ENCODE results near the gene MGMT.

The MGMT gene

DNA sequence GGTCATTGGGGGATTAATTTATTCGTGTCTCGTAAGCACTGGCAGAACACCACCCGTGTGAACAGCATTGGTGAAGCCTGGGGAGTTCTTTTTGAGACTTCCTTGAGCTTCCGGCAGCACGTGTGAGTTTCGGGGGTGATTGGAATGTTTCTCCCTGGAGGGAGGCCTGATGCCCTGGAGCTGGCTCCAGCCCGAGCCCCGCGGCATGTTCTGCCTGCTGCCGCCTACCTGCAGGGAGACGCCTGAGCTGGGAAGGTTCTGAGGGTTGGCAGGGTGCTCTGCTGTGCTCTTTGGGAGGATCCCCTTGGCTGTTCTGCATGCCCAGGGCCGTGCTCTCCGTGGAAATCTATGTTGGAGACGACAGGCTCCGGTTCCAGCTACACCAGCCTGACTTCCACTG, 159.3 kb downstream of the MGMT start:
- DNase-seq (ENCODE audit: low spot score), result no peak

DNA sequence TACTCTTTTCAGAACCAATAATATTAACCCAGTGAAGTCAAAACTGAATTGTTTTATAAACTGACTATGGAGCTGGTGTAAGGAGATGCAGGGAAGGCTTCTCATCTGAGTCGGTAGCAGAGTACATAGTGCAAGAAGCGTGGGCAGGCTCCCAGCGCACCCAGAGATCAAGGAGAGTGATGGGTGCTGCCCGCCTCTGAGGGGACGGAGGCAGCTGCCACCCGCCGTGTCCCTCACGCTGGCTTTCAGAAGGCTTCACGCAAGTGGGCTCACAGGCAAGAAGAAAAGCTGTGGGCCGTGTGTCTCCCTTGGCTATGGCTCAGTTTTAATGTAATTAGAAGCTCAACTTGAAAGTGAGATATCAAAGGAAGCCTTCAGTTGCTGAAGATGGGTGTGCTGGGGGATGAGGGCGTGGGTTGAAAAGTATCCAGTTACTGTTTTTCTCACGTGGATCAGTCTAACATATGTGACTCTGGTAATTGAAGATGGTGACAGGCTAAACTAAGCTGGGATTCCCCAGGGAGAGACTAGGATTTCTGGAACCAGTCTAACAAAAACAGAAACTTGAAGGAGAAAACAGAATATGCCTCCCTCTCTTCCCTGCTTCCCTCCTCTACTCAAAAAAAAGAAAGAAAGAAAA, 159.9 kb downstream of the MGMT start:
- DNase-seq (ENCODE audit: low spot score), result no peak

DNA sequence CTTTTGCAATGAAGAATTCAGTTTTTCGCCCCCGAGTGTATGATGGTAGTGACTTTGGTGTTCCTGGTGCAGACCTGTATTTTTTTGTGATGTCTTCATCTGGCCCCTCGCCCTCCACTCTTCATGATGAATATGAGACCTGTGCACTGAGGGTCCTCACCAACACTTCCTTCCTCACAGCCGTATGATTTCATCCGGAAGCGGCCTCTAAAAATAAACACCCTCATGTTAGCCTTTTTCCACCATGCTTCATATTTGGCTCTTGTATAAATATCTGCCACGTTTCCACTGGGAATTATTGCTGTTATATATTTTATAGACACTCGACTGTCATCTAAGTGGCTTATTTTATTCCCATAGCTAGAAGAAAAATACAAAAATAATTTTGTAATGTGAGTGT, 160.4 kb downstream of the MGMT start:
- DNase-seq (ENCODE audit: low spot score), result no peak

DNA sequence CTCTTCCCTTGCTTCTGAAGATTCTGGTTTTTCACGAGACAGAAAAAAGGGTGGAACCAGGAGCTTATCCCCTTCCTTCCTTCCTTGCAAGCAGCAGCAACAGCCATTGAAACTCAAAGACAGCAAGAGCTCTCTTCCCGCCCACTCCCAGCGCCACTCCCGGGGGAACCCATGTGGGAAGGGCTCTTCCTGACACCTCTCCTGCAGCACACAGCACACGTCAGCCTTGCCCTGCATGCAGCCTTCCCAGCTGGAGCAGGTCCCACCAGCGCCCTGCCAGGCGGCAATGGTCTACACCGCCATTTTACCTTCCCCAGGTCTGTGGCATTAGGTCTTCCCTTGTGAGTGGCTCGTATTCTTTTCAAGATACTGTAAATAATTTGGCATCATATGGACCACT, 161.8 kb downstream of the MGMT start:
- DNase-seq (ENCODE audit: low spot score), result no peak

DNA sequence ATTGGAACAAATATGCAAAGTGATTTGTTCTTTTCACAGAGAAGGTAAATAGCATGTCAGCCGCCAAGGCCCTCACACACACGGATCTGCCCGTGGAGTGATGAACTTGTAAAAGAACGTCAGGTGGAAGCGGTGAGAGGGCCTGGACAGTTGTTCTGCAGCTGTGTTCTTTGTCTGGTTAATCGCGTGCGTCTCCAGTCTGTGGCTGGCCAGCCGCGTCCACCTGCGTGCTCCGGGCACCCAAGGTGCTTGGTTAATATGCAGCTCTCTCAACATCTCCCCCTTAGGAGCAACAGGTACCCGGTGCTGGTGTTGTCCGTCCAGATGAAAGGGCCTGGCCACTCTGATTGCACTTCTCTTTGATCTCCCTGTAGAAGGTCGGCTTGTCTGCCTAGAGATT, 162.9 kb downstream of the MGMT start:
- no peak for DNase-seq (ENCODE audit: low spot score)

DNA sequence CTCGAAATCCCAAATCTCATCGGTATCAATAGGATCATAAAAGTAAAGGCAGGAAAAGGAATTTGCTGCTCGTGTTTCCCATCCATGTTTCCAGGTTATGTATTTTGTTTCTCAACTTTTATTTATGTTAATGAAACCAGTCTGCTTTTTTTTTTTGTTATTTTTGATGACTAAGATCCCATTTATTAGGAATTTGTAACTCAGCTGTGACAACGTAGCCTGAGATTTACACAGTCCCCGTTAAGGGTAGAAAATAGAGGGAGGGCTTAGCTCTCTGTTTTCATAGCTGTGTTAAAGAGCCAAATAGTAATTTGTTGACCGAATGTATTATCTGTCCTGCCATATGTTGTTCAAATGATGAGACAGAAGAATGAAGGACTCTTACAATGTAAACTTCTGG, 164.0 kb downstream of the MGMT start:
- DNase-seq (ENCODE audit: low spot score), result no peak

DNA sequence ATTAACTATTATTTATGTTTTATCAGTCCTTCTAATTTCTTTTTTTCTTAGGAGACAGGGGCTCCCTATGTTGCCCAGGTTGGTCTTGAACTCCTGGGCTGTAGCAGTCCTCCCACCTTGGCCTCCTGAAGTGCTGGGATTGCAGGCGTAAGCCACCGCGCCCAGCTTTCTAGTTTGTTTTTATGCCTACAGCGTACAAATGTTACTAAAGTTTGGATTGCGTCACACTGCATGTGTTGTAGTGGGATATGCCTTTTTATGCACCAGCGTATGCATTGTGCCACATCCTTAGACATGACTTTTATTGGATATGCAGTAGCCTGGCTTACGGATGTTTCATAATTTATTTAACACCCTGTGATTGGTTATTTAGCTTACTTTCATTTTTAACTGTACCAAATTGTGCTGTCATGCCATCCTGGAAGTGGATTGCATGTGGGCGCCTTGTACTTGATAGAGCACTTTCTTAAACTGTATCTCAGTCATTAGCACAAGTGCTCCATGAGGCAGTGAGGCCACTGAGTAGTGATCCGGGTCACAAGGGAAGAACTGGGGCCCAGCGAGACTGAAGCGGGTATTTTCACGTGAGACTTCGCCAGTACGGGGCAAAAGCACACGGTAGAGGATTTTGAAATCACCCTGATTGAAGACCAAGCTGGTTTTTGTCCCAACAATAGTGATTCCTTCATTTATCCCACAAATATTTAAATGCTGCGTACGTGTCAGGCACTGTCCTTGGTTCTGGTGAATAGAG, 165.0 kb downstream of the MGMT start:
- DNase-seq (ENCODE audit: low spot score), result no peak

DNA sequence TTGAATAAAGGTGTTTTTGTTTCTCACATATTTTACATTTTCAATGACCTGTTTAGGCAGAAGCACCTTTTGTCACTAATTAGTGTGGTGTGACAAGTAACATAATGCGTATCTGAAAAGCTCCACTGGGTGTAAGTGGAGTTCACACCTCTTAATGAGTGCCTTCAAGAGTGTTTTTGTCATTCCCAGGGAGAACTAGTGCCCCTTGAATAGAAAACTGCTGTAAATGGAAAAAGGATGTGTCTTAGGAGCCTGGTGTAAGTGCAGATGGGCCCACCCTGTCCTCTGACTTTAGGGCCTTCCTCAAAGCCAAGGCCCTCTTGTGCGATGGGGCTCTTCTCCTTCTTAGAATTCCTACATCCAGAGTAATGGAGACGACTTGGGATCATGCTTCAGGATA, 170.0 kb downstream of the MGMT start:
- no peak for DNase-seq (ENCODE audit: low spot score)

DNA sequence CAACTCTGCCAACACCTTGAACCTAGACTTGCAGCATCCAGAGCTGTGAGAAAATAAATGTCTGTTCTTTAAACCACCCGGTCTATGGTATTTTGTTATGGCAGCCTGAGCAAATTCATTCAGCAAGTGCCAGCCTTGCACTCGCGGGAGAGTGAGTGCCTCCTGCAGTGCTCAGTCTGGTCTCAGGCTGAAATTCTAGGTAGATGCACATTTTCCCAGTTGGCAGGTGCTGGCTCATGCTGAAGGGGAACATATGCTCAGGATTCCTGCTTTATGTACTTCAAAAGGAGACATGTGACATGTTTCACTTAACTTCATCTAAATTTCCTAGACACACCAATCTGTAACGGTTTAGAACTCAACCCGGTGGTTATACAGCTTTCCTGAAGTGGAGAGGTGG, 170.8 kb downstream of the MGMT start:
- no peak for DNase-seq (ENCODE audit: low spot score)

DNA sequence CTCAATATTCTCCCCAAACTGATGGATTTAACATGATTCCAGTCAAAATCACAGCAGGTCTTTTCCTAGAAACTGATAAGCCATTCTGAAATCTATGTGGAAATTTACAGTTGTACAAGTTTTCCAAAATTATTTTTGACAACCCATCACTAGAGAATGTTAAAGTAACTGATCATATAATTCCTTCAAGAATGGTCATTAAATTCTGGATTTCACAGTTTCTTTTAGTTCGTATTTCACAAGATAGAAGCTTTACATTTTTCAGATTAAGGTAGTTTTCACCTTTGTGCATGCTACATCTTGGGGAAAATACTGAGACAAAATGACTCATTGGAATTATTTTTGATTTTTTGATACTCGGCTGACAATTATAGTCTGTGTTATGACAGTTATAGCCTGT, 174.3 kb downstream of the MGMT start:
- DNase-seq (ENCODE audit: low spot score), result no peak

DNA sequence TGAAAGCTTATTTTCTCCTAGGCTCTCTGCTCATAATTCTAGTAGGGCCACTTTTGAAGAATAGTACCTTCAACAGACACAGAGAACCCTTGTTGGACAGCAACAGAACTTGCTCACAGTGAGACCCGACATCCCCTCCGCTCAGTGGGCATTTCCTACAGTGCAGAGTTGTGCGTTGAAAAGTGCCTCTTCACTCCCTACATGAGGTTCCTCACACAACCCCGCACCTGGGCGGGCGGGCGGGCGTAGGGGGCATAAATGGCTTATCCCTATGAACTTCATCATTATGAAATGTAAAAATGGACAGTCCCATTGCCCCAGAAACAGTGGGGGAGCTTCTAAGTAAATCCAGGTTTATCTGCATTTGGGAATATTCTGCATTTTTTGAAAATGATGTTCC, 174.9 kb downstream of the MGMT start:
- DNase-seq (ENCODE audit: low spot score), result no peak

DNA sequence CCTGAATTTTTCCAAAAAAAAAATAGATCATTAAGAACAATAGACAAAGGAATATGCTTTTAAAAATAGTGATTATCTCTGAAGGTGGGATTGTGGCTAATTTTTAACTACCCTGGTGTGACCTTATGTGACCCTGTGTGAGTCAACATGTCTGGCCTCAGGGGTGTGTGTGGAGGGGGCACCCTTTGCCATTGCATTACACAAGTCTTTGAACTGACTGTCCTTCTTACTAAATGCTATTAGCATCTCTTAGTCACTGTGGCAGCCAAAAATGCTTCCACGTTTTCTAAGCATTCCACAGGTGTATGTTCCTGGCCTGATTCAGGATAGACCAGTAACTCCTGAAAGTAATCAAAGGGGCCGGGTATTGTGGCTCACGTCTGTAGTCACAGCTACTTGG, 175.4 kb downstream of the MGMT start:
- DNase-seq (ENCODE audit: low spot score), result peak; percentile 97

DNA sequence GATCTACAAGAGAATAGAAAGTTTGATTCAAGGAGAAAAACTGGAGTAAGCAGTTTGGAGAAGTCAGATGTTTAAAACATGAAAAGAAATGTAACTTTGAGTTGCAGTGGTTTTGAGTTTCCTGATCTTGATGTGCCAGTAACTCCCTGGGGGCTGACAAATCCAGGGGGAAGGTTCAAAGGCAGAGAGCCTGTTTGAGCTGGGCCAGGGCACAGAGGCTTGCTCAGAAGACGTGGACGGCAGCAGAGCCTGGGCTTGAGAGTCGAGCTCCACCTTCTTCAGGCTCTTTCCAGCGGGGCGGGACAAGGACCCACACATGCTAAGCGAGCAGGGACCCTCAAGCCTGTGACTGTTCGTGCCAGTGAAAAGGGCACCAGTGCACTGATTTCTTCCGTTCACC, 176.2 kb downstream of the MGMT start:
- DNase-seq (ENCODE audit: low spot score), result no peak

DNA sequence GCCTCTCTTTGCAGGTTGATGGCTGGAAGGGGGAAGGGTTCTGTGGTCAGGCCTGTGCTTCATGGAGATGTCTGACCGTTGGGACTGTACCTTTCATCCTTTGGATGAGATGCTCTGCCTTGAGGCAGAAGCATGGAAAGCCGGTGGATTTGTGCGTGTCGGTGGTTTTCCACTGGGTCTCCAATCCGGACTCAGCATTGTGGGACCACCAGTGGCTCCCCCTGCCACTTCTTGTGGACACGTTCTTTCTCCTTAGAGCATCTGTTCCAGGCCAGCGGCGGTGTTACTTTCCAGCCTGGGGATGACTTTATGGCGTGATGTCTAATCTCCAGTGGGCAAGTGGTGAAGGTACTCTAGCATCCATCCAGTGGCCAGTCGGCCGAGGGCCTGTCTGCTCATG, 178.4 kb downstream of the MGMT start:
- DNase-seq (ENCODE audit: low spot score), result no peak

DNA sequence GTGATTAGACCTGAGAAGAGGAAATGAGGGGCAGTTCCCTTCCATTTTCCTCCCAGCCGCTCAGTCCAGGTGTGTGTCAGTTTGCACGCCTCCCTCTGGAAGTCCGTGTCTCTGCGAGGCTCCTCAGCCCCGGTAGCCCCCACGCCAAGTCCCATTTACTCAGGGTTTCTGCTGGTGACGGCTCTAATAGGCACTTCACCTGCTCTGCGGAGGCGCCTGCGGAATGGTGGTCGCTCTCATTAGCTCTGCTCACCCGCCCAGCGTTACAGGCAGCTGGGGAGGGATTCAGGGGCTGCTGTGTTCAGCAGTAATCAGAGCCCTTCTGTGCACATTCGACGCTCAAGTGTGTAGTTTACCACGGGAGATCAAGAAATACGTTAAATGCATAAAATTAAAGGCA, 179.9 kb downstream of the MGMT start:
- no peak for DNase-seq (ENCODE audit: low spot score)

DNA sequence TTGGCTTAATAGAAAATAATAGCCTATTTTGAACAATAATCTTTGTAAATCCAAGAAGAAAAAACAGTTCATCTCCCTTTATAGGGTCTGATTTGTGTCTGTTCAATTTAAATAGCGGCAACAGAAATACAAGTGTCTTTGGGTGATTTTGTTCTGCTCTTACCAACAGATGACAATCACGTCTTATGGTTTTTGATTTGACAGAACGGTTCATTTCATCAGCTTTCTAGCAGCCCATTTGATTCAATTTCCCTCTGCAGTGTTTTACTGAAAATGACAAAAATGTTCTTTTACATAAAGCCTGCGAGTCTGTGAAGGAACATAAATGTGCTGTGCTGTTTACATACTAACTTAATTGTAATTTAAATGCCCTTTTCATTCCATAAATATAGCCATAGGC, 180.5 kb downstream of the MGMT start:
- DNase-seq (ENCODE audit: low spot score), result no peak

DNA sequence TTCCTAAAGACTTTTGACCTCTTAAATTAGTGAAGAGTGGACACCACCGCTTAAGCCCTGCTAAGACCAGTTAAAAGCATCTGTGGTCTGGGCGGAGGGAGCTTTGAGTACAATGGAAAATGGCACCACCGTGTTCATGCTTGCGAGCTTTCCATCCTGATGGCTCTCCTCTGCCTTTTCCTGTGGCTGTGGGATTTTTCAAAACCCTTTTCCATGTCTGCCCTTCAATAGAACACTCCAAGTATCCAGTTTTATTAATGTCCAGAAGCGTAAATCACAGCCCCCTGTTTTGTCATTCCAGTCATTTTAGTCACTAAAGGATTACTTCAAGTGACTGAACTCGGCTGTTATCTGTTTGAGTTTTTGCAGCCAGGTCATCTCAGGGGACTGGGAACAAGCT, 181.8 kb downstream of the MGMT start:
- no peak for DNase-seq (ENCODE audit: low spot score)

DNA sequence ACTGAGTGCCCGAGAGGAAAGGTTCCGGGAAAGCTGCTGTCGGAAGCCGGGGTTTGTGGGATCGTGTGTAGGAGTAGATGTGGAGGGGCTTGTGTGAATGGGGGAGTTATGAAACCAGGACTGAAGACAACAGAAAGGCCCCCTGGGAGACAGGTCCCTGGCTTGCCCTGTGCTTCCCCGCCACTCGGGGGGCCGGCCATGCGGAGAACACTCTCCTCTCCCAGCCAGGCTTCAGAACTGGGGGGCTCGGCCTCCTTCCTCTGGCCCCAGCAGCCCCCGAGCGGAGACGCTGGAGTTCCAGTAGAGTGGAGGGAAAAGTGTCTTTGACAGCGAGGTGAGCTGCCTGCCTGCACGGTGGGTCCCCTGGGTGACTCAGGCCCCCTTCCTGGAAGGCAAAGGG, 185.0 kb downstream of the MGMT start:
- DNase-seq (ENCODE audit: low spot score), result no peak

DNA sequence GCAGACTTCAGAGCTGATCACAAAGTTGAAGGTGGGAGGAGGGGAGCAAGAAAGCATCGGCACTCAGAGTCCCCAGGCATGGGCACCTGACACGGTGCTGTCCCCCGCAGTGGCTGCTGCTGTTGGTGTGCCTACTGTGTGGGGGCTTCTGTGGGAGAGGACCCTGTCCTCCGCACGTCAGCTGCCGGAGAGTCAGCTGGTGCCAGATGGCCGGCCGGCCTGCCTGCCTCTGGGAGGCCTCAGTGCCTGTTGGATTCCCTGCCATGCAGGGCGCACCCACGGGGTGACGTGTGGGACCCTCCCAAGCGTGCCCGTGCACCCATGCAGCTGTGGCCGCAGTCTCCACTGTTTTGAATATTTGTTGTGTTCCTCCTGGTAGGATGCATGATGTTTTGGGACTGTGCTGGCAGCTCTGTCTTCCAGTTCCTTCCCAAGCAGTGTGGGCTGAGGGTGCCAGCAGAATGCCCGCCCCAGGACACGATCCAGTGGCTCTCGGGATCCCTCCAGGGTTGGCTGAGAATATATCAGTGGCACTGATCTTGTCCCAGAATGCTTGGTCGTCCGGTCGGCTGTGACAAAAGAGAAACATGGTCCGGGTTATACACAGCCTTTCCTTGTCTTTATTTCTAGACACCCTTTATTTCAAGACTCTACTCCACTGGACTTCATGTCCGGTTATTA, 185.6 kb downstream of the MGMT start:
- DNase-seq (ENCODE audit: low spot score), result no peak

DNA sequence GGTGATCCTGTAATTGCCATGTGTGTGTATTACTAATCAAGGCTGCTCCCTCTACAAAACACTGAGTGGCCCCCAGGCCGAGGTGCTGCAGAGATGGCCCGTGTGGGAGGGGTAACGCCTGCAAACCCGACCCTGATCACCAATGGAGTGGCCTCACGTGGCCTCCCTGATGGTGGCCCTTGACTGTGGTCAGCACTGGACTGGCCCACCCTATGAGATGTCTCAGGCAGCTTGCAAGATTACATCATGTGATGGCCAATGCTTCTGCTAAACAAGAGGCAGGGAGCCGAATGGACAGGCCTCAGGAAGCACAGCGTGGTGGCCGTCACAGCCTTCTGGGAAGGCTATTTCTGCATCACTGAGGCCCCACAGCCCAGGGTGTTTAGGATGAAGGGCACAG, 186.4 kb downstream of the MGMT start:
- no peak for DNase-seq (ENCODE audit: low spot score)

DNA sequence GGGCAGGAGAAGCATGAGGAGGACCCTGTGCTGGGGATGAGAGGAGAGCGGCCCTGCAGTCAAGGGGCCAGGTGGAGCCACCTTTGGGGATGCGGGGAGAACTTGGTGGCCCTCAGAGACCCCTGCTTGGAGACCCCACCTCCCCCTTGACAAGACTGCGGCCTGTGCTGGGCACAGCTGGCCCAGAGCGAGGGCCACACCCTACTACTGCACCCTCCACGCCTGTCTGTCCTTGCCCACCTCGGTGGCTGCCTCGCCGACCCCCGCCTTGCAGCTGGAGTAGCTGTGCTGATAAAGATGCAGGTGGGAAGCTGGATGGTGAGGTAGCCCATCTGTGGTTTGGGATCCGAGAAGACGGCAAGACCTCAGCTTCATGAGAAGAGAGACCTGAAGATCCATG, 186.8 kb downstream of the MGMT start:
- DNase-seq (ENCODE audit: low spot score), result no peak

DNA sequence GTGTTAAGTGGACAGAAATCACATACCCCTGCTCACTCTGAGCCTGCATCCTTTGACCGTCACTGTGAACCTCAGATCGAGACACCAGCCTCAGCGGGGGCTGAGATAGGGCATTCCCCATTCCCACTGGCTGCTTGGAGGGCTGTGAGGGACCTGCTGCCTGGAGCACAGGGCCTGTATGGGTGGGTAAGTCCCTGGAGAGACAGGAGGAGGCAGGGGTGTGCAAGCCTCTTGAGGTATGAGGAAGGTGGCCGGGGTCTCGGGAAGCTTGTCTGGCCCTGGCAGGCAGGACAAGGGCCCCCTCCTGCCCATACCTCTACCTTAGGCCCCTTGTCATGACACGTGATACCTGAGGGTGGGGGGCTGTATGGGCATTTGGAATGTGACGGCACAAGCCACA, 187.4 kb downstream of the MGMT start:
- DNase-seq (ENCODE audit: low spot score), result no peak

DNA sequence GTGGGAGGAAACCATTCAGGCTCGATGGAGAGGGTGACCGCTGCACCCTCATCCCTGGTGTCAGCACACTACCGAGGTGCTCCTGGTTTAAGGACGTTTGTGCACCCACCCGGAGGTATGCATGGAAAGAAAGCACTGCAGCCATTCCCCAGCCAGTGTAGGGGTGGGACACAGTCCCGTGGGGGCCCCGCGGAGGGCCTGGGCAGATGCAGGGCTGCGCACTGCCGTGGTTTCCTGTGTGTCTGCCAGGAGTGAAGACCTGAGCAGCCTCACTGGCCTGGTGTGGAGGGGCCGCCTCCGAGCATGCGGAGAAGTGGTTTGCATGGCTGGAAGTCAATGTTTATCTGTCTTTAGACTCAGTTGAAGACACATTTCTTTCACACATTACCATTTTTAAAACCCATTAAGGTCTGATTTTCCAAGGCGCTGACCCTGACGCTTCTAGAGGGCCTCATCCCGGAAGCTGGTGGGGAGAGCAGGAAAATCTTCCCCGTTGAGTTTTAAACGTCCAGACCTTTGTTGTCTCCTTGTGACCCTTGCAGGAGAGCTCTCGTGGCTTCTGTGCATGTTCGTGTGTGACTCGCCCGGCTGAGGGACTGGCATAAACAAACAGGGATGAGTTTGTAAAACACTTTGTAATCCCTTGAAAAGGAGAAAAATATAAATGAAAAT, 188.1 kb downstream of the MGMT start:
- no peak for DNase-seq (ENCODE audit: low spot score)

All from kidney tubule cell (primary cell).